ENCODE measurements around the gene PAX4. TPM values are rescaled to one million over a fixed set of nuclear protein-coding genes. Genes with fewer than 3 reads are reported as not detected.

The PAX4 gene
- total and polyA plus RNA-seq, 9 of the 15 experiments (the other 6 are each of a cell fraction or from before 2014, with no cell fraction given), result not detected

DNA sequence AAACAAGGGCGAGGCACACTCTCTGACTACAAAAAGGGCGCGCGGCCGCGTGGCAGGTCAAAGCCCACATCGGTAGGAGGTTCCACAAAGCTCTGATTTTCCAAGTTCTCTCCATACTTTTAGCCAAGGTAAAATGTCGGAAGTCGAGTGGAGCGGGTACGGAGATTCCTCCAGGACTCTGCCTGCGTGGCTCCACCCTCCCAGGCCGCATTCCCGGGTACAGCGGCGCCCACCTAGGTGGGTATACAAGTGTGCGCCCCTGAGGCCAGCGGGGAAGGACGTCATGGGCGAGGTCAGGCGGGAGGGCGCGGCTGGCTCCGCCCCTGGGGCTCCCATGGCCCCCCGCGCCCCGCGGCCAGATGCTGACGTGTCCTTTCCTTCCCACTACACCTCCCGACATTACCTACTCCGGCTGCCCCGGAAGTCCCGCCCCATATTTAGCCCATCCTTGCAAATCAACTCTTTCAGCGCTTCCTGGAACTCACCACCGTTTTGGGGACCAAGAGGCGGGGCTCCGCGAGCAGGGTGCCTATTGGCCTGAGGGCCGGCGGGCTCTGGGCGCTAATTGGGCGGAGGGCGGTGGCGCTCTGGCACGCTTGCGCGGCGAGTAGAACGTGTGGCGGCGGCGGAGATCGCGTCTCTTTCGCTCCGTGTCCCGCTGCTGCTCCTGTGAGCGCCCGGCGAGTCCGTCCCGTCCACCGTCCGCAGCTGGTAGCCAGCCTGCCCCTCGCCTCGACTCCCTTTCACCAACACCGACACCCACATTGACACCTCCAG lies 33.8 kb upstream of the PAX4 start, which contains the start of gene SND1 (continued):
- TF ChIP-seq RERE (CRISPR knock-in tag; IDR thresholded peaks at IDR 0.05; ENCODE audit: borderline replicate concordance) (no peak), ZNF165 (CRISPR knock-in tag; IDR thresholded peaks at IDR 0.05; ENCODE audit: borderline replicate concordance) (0 out of 2 replicates have a peak, but pooled peaks have one; percentile 48), MITF (IDR thresholded peaks at IDR 0.05) (peak; percentile 51; the same call in 1 of the 2 replicates), CCAR2 (IDR thresholded peaks at IDR 0.05; ENCODE audit: low read depth, low read length) (no peak), FOXJ3 (CRISPR knock-in tag; IDR thresholded peaks at IDR 0.05) (no peak), SP1 (CRISPR knock-in tag; IDR thresholded peaks at IDR 0.05) (peak; percentile 94), YY1 (IDR thresholded peaks at IDR 0.05; ENCODE audit: borderline replicate concordance in 1 of 3, control insufficient read depth in 1 of 3, extremely low read depth in 1 of 3, insufficient read depth in 3 of 3, insufficient read length in 1 of 3, insufficient replicate concordance in 2 of 3, low read depth in 1 of 3, low read length in 2 of 3) (peak; percentile 20 to 55 (median 32)), FOS (IDR thresholded peaks at IDR 0.05; ENCODE audit: extremely low read depth, insufficient read length) (peak; percentile 89), POLR2B (IDR thresholded peaks at IDR 0.05; ENCODE audit: low read depth, partially characterized antibody) (peak; percentile 97), ZNF561 (CRISPR knock-in tag; conservative IDR thresholded peaks at IDR 0.05) (no peak), ZNF280B (CRISPR knock-in tag; IDR thresholded peaks at IDR 0.05) (no peak), ZNF76 (CRISPR knock-in tag; IDR thresholded peaks at IDR 0.05; ENCODE audit: borderline replicate concordance) (peak; percentile 81; the same call in 1 of the 2 replicates), XRCC5 (IDR thresholded peaks at IDR 0.05; ENCODE audit: low read depth, low read length) (no peak; the same call in 1 of the 2 replicates)

Measured in K562 (cell line).